Gastroesophageal sphincter (tissue), 3 donors: Measurements from ENCODE around the gene CALML3.

Experiments
- POLR2A ChIP-seq, 2 donors: fragments of 450-650 bp; IDR thresholded peaks; one replicate each; pipeline ENCODE4 v1.6.1; 2017; ENCODE audit warnings: antibody characterized with exemption in 2 of 2, mild to moderate bottlenecking in 2 of 2, moderate library complexity in 1 of 2
- POLR2AphosphoS5 ChIP-seq: sonication (generic); formaldehyde crosslinking; IDR thresholded peaks from one replicate; pipeline ENCODE4 v1.6.1; 2017; ENCODE audit warnings: antibody characterized with exemption
- TF ChIP-seq, protein P1 (sequence below), 4 experiments: fragments of 200-600 bp in 2 of 4; fragments of 450-650 bp in 2 of 4; sonication (generic) in 1 of 4; IDR thresholded peaks; one replicate each; pipeline ENCODE4 v1.5.1; 2017 to 2019; ENCODE audit warnings: antibody characterized with exemption in 4 of 4, mild to moderate bottlenecking in 2 of 4, moderate library complexity in 2 of 4

DNA sequence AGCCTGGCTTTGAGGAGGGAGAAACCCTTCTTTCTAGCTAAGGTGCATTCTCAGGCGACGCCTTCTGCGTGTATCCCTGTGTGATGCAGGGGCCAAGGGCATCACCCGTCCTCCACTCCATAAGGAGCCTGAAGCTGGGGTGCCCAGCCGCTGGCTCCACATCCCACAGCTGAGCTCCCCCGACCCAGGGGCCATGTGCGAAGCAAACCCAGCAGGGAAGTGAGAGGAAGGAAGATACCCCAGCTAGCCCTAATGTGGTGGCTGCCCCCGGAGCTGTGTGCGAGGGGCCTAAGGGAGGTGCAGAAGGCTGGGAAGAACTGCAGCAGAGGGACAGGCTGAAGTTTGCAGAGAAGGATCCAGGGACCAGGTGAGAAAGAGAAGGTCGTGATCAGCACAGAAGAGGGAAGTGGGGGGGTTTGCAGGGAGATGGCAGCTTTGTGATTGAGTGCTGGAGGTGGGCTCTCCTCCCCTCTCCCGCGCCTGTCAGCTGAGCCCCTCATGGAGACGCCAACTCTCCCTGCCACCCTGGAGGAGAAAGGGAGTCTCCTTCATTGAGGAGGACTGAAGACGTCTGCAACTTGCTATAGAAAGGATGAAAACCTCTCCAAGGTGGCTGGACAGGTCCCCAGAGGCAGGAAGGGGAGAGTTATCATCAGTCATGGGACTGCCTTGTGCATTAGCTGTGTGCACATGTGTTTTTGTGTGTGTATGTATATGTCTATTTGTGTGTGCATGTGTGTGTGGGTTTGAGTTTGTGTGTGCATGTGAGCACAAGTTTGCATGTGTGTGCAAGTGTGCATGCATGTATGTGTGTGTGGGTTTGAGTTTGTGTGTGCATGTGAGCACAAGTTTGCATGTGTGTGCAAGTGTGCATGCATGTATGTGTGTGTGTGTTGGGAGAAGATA lies 21.9 kb upstream of the CALML3 start:
- TF ChIP-seq, protein P1, sequence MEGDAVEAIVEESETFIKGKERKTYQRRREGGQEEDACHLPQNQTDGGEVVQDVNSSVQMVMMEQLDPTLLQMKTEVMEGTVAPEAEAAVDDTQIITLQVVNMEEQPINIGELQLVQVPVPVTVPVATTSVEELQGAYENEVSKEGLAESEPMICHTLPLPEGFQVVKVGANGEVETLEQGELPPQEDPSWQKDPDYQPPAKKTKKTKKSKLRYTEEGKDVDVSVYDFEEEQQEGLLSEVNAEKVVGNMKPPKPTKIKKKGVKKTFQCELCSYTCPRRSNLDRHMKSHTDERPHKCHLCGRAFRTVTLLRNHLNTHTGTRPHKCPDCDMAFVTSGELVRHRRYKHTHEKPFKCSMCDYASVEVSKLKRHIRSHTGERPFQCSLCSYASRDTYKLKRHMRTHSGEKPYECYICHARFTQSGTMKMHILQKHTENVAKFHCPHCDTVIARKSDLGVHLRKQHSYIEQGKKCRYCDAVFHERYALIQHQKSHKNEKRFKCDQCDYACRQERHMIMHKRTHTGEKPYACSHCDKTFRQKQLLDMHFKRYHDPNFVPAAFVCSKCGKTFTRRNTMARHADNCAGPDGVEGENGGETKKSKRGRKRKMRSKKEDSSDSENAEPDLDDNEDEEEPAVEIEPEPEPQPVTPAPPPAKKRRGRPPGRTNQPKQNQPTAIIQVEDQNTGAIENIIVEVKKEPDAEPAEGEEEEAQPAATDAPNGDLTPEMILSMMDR (IDR thresholded peaks at IDR 0.05), result no peak
- no peak for TF ChIP-seq POLR2A (IDR thresholded peaks at IDR 0.05)
- no peak for TF ChIP-seq POLR2AphosphoS5
